ENCODE results near the gene ASPHD2.
A peak's percentile ranks its signal among the peaks of the same experiment; 100 is the strongest.

ASPHD2 gene

GRCh38 chr22:26428515-26429457 lies at the start of gene ASPHD2:
TSS of gene ASPHD2 (plus strand) at chr22:26429260. CDS start at chr22:26433616, 4,356 bp downstream.
- in situ Hi-C loops (cut with MboI; ENCODE audit: low pct_unique_long_range_greater_than_20kb, low sequenced_read_pairs), result no loop called here
- DNase-seq, result peak; percentile 80

- no peak for DNase-seq
- in situ Hi-C loops (cut with MboI; ENCODE audit: low pct_unique_long_range_greater_than_20kb, low sequenced_read_pairs), result no loop called here
Measured at GRCh38 chr22:26380072-26380830, 48.8 kb upstream of the ASPHD2 start.

GRCh38 chr22:26382782-26383181 lies 46.3 kb upstream of the ASPHD2 start:
- in situ Hi-C loops (cut with MboI; ENCODE audit: low pct_unique_long_range_greater_than_20kb, low sequenced_read_pairs), result no loop called here
- DNase-seq, result no peak

GRCh38 chr22:26383968-26384556 lies 45.0 kb upstream of the ASPHD2 start:
- no peak for DNase-seq
- in situ Hi-C loops (cut with MboI; ENCODE audit: low pct_unique_long_range_greater_than_20kb, low sequenced_read_pairs), result no loop called here

GRCh38 chr22:26385164-26385563 lies 43.9 kb upstream of the ASPHD2 start:
- in situ Hi-C loops (cut with MboI; ENCODE audit: low pct_unique_long_range_greater_than_20kb, low sequenced_read_pairs), result no loop called here
- no peak for DNase-seq

GRCh38 chr22:26389125-26389524 lies 39.9 kb upstream of the ASPHD2 start:
- in situ Hi-C loops (cut with MboI; ENCODE audit: low pct_unique_long_range_greater_than_20kb, low sequenced_read_pairs), result no loop called here

GRCh38 chr22:26391091-26391490 lies 38.0 kb upstream of the ASPHD2 start:
- in situ Hi-C loops (cut with MboI; ENCODE audit: low pct_unique_long_range_greater_than_20kb, low sequenced_read_pairs), result no loop called here
- DNase-seq, result no peak

More at GRCh38 chr22:26389125-26389524, 39.9 kb upstream of the ASPHD2 start:
- no peak for DNase-seq

- no peak for DNase-seq
- in situ Hi-C loops (cut with MboI; ENCODE audit: low pct_unique_long_range_greater_than_20kb, low sequenced_read_pairs), result no loop called here
Measured at GRCh38 chr22:26391623-26392022, 37.4 kb upstream of the ASPHD2 start.

- no peak for DNase-seq
- in situ Hi-C loops (cut with MboI; ENCODE audit: low pct_unique_long_range_greater_than_20kb, low sequenced_read_pairs), result no loop called here
Measured at GRCh38 chr22:26393929-26394328, 35.1 kb upstream of the ASPHD2 start.

- in situ Hi-C loops (cut with MboI; ENCODE audit: low pct_unique_long_range_greater_than_20kb, low sequenced_read_pairs), result no loop called here
- no peak for DNase-seq
Measured at GRCh38 chr22:26394777-26395176, 34.3 kb upstream of the ASPHD2 start.

- in situ Hi-C loops (cut with MboI; ENCODE audit: low pct_unique_long_range_greater_than_20kb, low sequenced_read_pairs), result no loop called here
- no peak for DNase-seq
Measured at GRCh38 chr22:26395926-26396325, 33.1 kb upstream of the ASPHD2 start.

GRCh38 chr22:26398741-26399153 lies 30.3 kb upstream of the ASPHD2 start:
- peak; percentile 71 for DNase-seq
- in situ Hi-C loops (cut with MboI; ENCODE audit: low pct_unique_long_range_greater_than_20kb, low sequenced_read_pairs), result no loop called here

- DNase-seq, result no peak
- in situ Hi-C loops (cut with MboI; ENCODE audit: low pct_unique_long_range_greater_than_20kb, low sequenced_read_pairs), result no loop called here
Measured at GRCh38 chr22:26399289-26399688, 29.8 kb upstream of the ASPHD2 start.

- in situ Hi-C loops (cut with MboI; ENCODE audit: low pct_unique_long_range_greater_than_20kb, low sequenced_read_pairs), result loop anchor here (10.0 kb wide), 1 partner anchor 63 kb away; no protein-coding TSS in a partner anchor
- peak; percentile 47 for DNase-seq
Measured at GRCh38 chr22:26401726-26402125, 27.3 kb upstream of the ASPHD2 start.

GRCh38 chr22:26404851-26405421 lies 24.1 kb upstream of the ASPHD2 start:
- in situ Hi-C loops (cut with MboI; ENCODE audit: low pct_unique_long_range_greater_than_20kb, low sequenced_read_pairs), result loop anchor here (10.0 kb wide), 1 partner anchor 60 kb away; no protein-coding TSS in a partner anchor
- DNase-seq, result peak; percentile 93

GRCh38 chr22:26406118-26406517 lies 22.9 kb upstream of the ASPHD2 start:
- in situ Hi-C loops (cut with MboI; ENCODE audit: low pct_unique_long_range_greater_than_20kb, low sequenced_read_pairs), result loop anchor here (10.0 kb wide), 1 partner anchor 59 kb away; no protein-coding TSS in a partner anchor
- no peak for DNase-seq

- in situ Hi-C loops (cut with MboI; ENCODE audit: low pct_unique_long_range_greater_than_20kb, low sequenced_read_pairs), result loop anchor here (10.0 kb wide), 1 partner anchor 56 kb away; no protein-coding TSS in a partner anchor
- peak; percentile 27 for DNase-seq
Measured at GRCh38 chr22:26408562-26409220, 20.4 kb upstream of the ASPHD2 start.

- in situ Hi-C loops (cut with MboI; ENCODE audit: low pct_unique_long_range_greater_than_20kb, low sequenced_read_pairs), result loop anchor here (10.0 kb wide), 1 partner anchor 55 kb away; no protein-coding TSS in a partner anchor
- DNase-seq, result peak; percentile 47
Measured at GRCh38 chr22:26409719-26410335, 19.2 kb upstream of the ASPHD2 start.

Measured in KBM-7 (cell line).